Smooth muscle cell of the brain vasculature (primary cell): Measurements from ENCODE around the gene PRKACA.
A peak's percentile ranks its signal among the peaks of the same experiment; 100 is the strongest.
"Not testable (repeated sequence)": the region's sequence is repeated elsewhere in the genome, so short reads cannot be mapped to it uniquely, and the experiment has no call there.

Experiments used
- DNase-seq: peaks from one replicate; pipeline ENCODE4 v3.0.0-alpha.2; 2012; ENCODE audit warnings: low read depth, low spot score

Gene PRKACA

GRCh38 chr19:14147797-14148605, 30.4 kb upstream of the PRKACA start:
- no peak for DNase-seq

- no peak for DNase-seq
These were observed 29.2 kb upstream of the PRKACA start for GRCh38 chr19:14146789-14147216.

GRCh38 chr19:14146169-14146568, 28.6 kb upstream of the PRKACA start:
- not testable (repeated sequence) for DNase-seq

GRCh38 chr19:14145381-14145780, 27.8 kb upstream of the PRKACA start:
- DNase-seq: no peak

GRCh38 chr19:14142262-14143190, 25.0 kb upstream of the PRKACA start:
- DNase-seq: no peak

- DNase-seq: no peak
These were observed 23.5 kb upstream of the PRKACA start for GRCh38 chr19:14141041-14141440.

- DNase-seq: no peak
These were observed 22.4 kb upstream of the PRKACA start for GRCh38 chr19:14139944-14140343.

GRCh38 chr19:14138576-14139265, 21.2 kb upstream of the PRKACA start:
- no peak for DNase-seq

GRCh38 chr19:14136509-14137281, 19.1 kb upstream of the PRKACA start, which contains the start of gene ASF1B:
Gene ASF1B, minus strand, starts transcription at chr19:14136589. Its CDS starts 133 bp downstream, at chr19:14136456.
- DNase-seq: peak; percentile 100

GRCh38 chr19:14135985-14136508, 18.5 kb upstream of the PRKACA start:
- no peak for DNase-seq

- no peak for DNase-seq
These were observed 17.8 kb upstream of the PRKACA start for GRCh38 chr19:14135355-14135754.

GRCh38 chr19:14127929-14128509, 10.5 kb upstream of the PRKACA start:
- DNase-seq: no peak

- DNase-seq: no peak
These were observed 9.6 kb upstream of the PRKACA start for GRCh38 chr19:14127176-14127575.

- no peak for DNase-seq
These were observed 5.4 kb upstream of the PRKACA start for GRCh38 chr19:14122924-14123323.

- no peak for DNase-seq
These were observed 2.9 kb upstream of the PRKACA start for GRCh38 chr19:14120497-14120780.

- DNase-seq: no peak
These were observed 2.3 kb upstream of the PRKACA start for GRCh38 chr19:14119644-14120496.

GRCh38 chr19:14119146-14119545, 1.6 kb upstream of the PRKACA start:
- no peak for DNase-seq

GRCh38 chr19:14118165-14119051, 846 bp upstream of the PRKACA start:
- no peak for DNase-seq
